HepG2 (cell line): ENCODE measurements around the gene TNC. TPM values are rescaled to one million over a fixed set of nuclear protein-coding genes. Genes with fewer than 3 reads are reported as not detected.

Experiments used
- ATAC-seq: fragments of 200-7000 bp; cut with Tn5 transposase; 3 replicates; pipeline ENCODE4 v1.9.1; 2020; ENCODE audit warnings: mild to moderate bottlenecking, moderate library complexity
- BruUV-seq: library from RNA; stranded (reverse); fragments of 400-500 nt; replicated peaks from 2 replicates; lab custom pipeline; 2021; lab: Mats Ljungman, UMichigan
- CTCF ChIA-PET: fragments of 300-600 bp; formaldehyde crosslinking; extraction: SDS; loops from one replicate; lab custom pipeline; 2021; ENCODE audit warnings: low total read pairs, inconsistent platforms, low intra/inter-chr PET ratio; lab: Yijun Ruan, JAX
- POLR2A ChIA-PET: fragments of 350-600 bp; sonication (Branson Sonifier 250); formaldehyde crosslinking; loops from one replicate; lab custom pipeline; 2020; ENCODE audit warnings: antibody characterized with exemption, inconsistent platforms; lab: Yijun Ruan, JAX
- DNase-seq: peaks from one replicate; pipeline ENCODE4 v3.0.0-alpha.2; 2015; ENCODE audit warnings: low spot score
- FAIRE-seq: peaks from 3 replicates; lab custom pipeline; 2011; peaks lifted over from hg19 to GRCh38; lab: Jason Lieb, UNC
- H2AFZ ChIP-seq: one replicate; pipeline ENCODE4 v1.6.1; 2011; ENCODE audit warnings: low read length, inconsistent platforms
- H3K27ac ChIP-seq: fragments of 300-600 bp; 3 replicates; pipeline ENCODE4 v1.8.0; 2011; ENCODE audit warnings: mixed run types, mild to moderate bottlenecking, mixed read lengths, low read length, inconsistent platforms; ENCODE audit not compliant: insufficient read depth; ENCODE audit errors: extremely low read length
- H3K27me3 ChIP-seq, 2 experiments: fragments of 200-600 bp in 1 of 2; 2 replicates in 1 of 2; 3 replicates in 1 of 2; pipeline versions ENCODE4 v1.6.0 to v1.8.0; 2011; ENCODE audit warnings: low read length in 2 of 2, mild to moderate bottlenecking in 2 of 2, moderate library complexity in 2 of 2, inconsistent platforms in 1 of 2; ENCODE audit not compliant: insufficient read depth in 2 of 2, control insufficient read depth in 1 of 2
- H3K36me3 ChIP-seq, 2 experiments: fragments of 200-600 bp in 1 of 2; replicated peaks in 1 of 2; 2 replicates in 1 of 2; 3 replicates in 1 of 2; pipeline versions ENCODE4 v1.5.1 to v1.8.0; 2011; ENCODE audit warnings: low read length in 2 of 2, inconsistent platforms in 1 of 2; ENCODE audit not compliant: insufficient read depth in 2 of 2, control insufficient read depth in 1 of 2
- H3K4me1 ChIP-seq: 2 replicates; pipeline ENCODE4 v1.5.1; 2012; ENCODE audit warnings: low read length, inconsistent platforms; ENCODE audit not compliant: insufficient read depth
- H3K4me2 ChIP-seq: 2 replicates; pipeline ENCODE4 v1.6.0; 2011; ENCODE audit warnings: low read depth, low read length, inconsistent platforms
- H3K4me3 ChIP-seq, 3 experiments: fragments of 200-600 bp in 1 of 3; sonication (generic), shearing (Covaris generic) in 1 of 3; replicated peaks in 1 of 3; 2 replicates each; pipeline ENCODE4 v1.5.1; 2011 to 2016; ENCODE audit warnings: low read length in 3 of 3, inconsistent platforms in 2 of 3, low read depth in 2 of 3, mild to moderate bottlenecking in 2 of 3, control low read depth in 1 of 3, mixed read lengths in 1 of 3; ENCODE audit not compliant: insufficient read depth in 1 of 3
- H3K79me2 ChIP-seq: one replicate; pipeline ENCODE4 v1.6.1; 2011; ENCODE audit warnings: low read length, inconsistent platforms; ENCODE audit not compliant: insufficient read depth
- H3K9ac ChIP-seq: 2 replicates; pipeline ENCODE4 v1.6.0; 2011; ENCODE audit warnings: mild to moderate bottlenecking, low read depth, low read length, inconsistent platforms; ENCODE audit not compliant: insufficient read depth
- H3K9me3 ChIP-seq: 2 replicates; pipeline ENCODE4 v1.5.1; 2012; ENCODE audit warnings: mild to moderate bottlenecking, low read length
- H4K20me1 ChIP-seq: 2 replicates; pipeline ENCODE4 v1.6.0; 2011; ENCODE audit warnings: inconsistent platforms, mild to moderate bottlenecking, low read length, moderate library complexity; ENCODE audit not compliant: insufficient read depth
- ADNP ChIP-seq: sonication (generic); formaldehyde crosslinking; IDR thresholded peaks from 2 replicates; pipeline ENCODE4 v1.4.0; 2020; ENCODE audit warnings: missing genetic modification reagents
- ARID2 ChIP-seq: sonication (generic); formaldehyde crosslinking; IDR thresholded peaks from 2 replicates; pipeline ENCODE4 v1.8.1; 2022; ENCODE audit warnings: mild to moderate bottlenecking, missing genetic modification reagents, borderline replicate concordance
- HDAC2 ChIP-seq: sonication (generic); formaldehyde crosslinking; IDR thresholded peaks from 2 replicates; pipeline ENCODE4 v1.4.0; 2020; ENCODE audit warnings: missing genetic modification reagents
- MAF1 ChIP-seq: sonication (generic); formaldehyde crosslinking; IDR thresholded peaks from 2 replicates; pipeline ENCODE4 v1.5.0; 2020; ENCODE audit warnings: missing genetic modification reagents, borderline replicate concordance
- NFIC ChIP-seq: IDR thresholded peaks from 2 replicates; pipeline ENCODE4 v1.6.1; 2012; ENCODE audit warnings: mild to moderate bottlenecking, low read length, inconsistent platforms
- NONO ChIP-seq, 2 experiments: fragments of 450-650 bp in 1 of 2; sonication (generic) in 1 of 2; formaldehyde crosslinking in 1 of 2; IDR thresholded peaks in 1 of 2; conservative IDR thresholded peaks in 1 of 2; 2 replicates each; pipeline versions ENCODE4 v1.6.1 to v1.8.0; 2017 to 2022; ENCODE audit warnings: mild to moderate bottlenecking in 1 of 2, missing genetic modification reagents in 1 of 2, moderate library complexity in 1 of 2
- NR1H2 ChIP-seq: sonication (generic); formaldehyde crosslinking; IDR thresholded peaks from 2 replicates; pipeline ENCODE4 v1.8.1; 2022; ENCODE audit warnings: low read depth, missing genetic modification reagents, borderline replicate concordance
- SSRP1 ChIP-seq: IDR thresholded peaks from 2 replicates; pipeline ENCODE4 v1.6.1; 2016; ENCODE audit warnings: control low read depth
- ZNF24 ChIP-seq: fragments of 450-650 bp; IDR thresholded peaks from 2 replicates; pipeline ENCODE4 v1.6.1; 2017; ENCODE audit warnings: antibody characterized with exemption, mild to moderate bottlenecking
- ZNF552 ChIP-seq: sonication (generic); formaldehyde crosslinking; IDR thresholded peaks from 2 replicates; pipeline ENCODE4 v1.9.0; 2022; ENCODE audit warnings: missing genetic modification reagents, mild to moderate bottlenecking, borderline replicate concordance
- ZNF589 ChIP-seq: sonication (generic); formaldehyde crosslinking; conservative IDR thresholded peaks from 2 replicates; pipeline ENCODE4 v1.8.0; 2022; ENCODE audit warnings: mild to moderate bottlenecking, moderate library complexity, missing genetic modification reagents
- ZNF616 ChIP-seq: sonication (generic); formaldehyde crosslinking; IDR thresholded peaks from 2 replicates; pipeline ENCODE4 v1.5.0; 2020; ENCODE audit warnings: low read depth, mild to moderate bottlenecking, missing genetic modification reagents
- ZNF766 ChIP-seq: sonication (generic); formaldehyde crosslinking; IDR thresholded peaks from 2 replicates; pipeline ENCODE4 v1.5.0; 2020; ENCODE audit warnings: missing genetic modification reagents, borderline replicate concordance
- ZSCAN9 ChIP-seq: IDR thresholded peaks from 2 replicates; pipeline ENCODE4 v1.6.1; 2016; ENCODE audit warnings: borderline replicate concordance
- WGBS: methylation state at CpG from one replicate; pipeline ENCODE4 v1.1.6; 2017; ENCODE audit warnings: low lambda C conversion rate; 5-methylcytosine and 5-hydroxymethylcytosine counted together
- in situ Hi-C: cut with HindIII; loops from 2 replicates; pipeline ENCODE4 v1.10.0; 2017; ENCODE audit warnings: low pct_unique_long_range_greater_than_20kb; ENCODE audit not compliant: extremely low pct_ligation_motif_present
- intact Hi-C: fragments of 100-400 bp; cut with micrococcal nuclease; formaldehyde crosslinking; loops from one replicate; pipeline ENCODE4 v1.10.0; 2022; ENCODE audit not compliant: unreplicated experiment
- polyA plus RNA-seq, 8 experiments: library from polyadenylated mRNA; depleted of rRNA in 3 of 8; stranded (reverse) in 7 of 8; unstranded in 1 of 8; fragments of >200 nt; fragmentation: Illumina TruSeq in 4 of 8; extraction: Trizol in 4 of 8; gene quantifications; 2 replicates each; pipeline versions ENCODE4 v1.2.1 to v1.2.3, GENCODE V29; 2011 to 2016; ENCODE audit warnings: low read depth in 4 of 8, missing spikeins in 1 of 8, mixed read lengths in 1 of 8; ENCODE audit not compliant: insufficient read depth in 1 of 8
- total RNA-seq, 5 experiments: library from RNA; depleted of rRNA; stranded (reverse); fragments of >200 nt; fragmentation: Illumina TruSeq; extraction: Trizol; gene quantifications; 2 replicates each; pipeline ENCODE4 v1.2.3, GENCODE V29; 2016; ENCODE audit warnings: low read depth in 1 of 5
- TF ChIP-seq, protein P1 (sequence below): sonication (generic); formaldehyde crosslinking; IDR thresholded peaks from 2 replicates; pipeline ENCODE4 v1.4.0; 2020; ENCODE audit warnings: mild to moderate bottlenecking, missing genetic modification reagents
- TF ChIP-seq, protein P2 (sequence below): sonication (generic); formaldehyde crosslinking; IDR thresholded peaks from 2 replicates; pipeline ENCODE4 v1.4.0; 2020; ENCODE audit warnings: missing genetic modification reagents, borderline replicate concordance

The TNC gene
- total and polyA plus RNA-seq, 2 of the 13 experiments (the other 11 are each of a cell fraction or from before 2014, with no cell fraction given), result not detected

DNA sequence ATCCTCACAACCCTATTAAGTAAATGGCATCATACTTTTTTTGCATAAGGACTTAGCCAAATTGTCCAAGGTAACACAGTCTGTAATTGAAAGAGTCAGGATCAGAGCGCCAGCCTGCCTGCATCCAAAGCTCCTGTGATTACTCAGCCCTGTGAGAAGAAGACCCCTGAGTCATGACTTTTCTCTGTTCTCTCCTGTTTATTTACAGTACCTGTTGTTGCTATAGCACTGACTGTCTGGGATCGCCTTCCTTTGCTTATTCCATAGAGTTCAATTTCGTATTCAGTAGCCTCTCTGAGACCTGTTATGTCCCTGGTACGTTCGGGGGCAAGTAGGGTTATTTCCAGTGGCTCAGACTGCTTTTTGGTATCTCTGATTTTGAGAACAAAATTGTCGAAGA is 71.8 kb downstream of the TNC start:
- in situ Hi-C loops (no loop called here), intact Hi-C loops (no loop called here)
- ATAC-seq (no peak), DNase-seq (no peak), FAIRE-seq (no peak)
- Histone ChIP-seq H2AFZ (no peak overlapping the region), H3K4me3 (no peak overlapping the region), H3K9ac (no peak overlapping the region), H3K27me3 (peaks cover 0 to 13% of the 10 kb centered on the region in 2 experiments; a peak in 2 of 5 replicates), H3K4me2 (no peak overlapping the region), H3K27ac (no peak overlapping the region), H3K36me3 (no peaks in the 10 kb centered on the region), H3K9me3 (no peaks in the 10 kb centered on the region), H3K4me1 (no peaks in the 10 kb centered on the region), H4K20me1 (no peaks in the 10 kb centered on the region), H3K79me2 (no peaks in the 10 kb centered on the region)
- WGBS, result 32% methylated on average over 6 of the region's 6 CpGs
- BruUV-seq, result no TSS peak
- CTCF ChIA-PET, result no interaction called here
- POLR2A ChIA-PET, result no interaction called here
- TF ChIP-seq ARID2 (no peak), ZSCAN9 (CRISPR knock-in tag) (no peak), ZNF589 (CRISPR knock-in tag) (no peak), NONO (IDR thresholded peaks at IDR 0.05) (no peak), NONO (CRISPR knock-in tag; conservative IDR thresholded peaks at IDR 0.05) (no peak), ZNF552 (CRISPR knock-in tag) (no peak), NFIC (no peak), HDAC2 (CRISPR knock-in tag) (no peak), ZNF766 (CRISPR knock-in tag) (no peak), MAF1 (CRISPR knock-in tag) (no peak), SSRP1 (CRISPR knock-in tag) (no peak), NR1H2 (no peak), ZNF616 (no peak), ZNF24 (no peak), ADNP (CRISPR knock-in tag) (no peak)
- TF ChIP-seq, protein P1, sequence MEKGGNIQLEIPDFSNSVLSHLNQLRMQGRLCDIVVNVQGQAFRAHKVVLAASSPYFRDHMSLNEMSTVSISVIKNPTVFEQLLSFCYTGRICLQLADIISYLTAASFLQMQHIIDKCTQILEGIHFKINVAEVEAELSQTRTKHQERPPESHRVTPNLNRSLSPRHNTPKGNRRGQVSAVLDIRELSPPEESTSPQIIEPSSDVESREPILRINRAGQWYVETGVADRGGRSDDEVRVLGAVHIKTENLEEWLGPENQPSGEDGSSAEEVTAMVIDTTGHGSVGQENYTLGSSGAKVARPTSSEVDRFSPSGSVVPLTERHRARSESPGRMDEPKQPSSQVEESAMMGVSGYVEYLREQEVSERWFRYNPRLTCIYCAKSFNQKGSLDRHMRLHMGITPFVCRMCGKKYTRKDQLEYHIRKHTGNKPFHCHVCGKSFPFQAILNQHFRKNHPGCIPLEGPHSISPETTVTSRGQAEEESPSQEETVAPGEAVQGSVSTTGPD (CRISPR knock-in tag), result no peak
- TF ChIP-seq, protein P2, sequence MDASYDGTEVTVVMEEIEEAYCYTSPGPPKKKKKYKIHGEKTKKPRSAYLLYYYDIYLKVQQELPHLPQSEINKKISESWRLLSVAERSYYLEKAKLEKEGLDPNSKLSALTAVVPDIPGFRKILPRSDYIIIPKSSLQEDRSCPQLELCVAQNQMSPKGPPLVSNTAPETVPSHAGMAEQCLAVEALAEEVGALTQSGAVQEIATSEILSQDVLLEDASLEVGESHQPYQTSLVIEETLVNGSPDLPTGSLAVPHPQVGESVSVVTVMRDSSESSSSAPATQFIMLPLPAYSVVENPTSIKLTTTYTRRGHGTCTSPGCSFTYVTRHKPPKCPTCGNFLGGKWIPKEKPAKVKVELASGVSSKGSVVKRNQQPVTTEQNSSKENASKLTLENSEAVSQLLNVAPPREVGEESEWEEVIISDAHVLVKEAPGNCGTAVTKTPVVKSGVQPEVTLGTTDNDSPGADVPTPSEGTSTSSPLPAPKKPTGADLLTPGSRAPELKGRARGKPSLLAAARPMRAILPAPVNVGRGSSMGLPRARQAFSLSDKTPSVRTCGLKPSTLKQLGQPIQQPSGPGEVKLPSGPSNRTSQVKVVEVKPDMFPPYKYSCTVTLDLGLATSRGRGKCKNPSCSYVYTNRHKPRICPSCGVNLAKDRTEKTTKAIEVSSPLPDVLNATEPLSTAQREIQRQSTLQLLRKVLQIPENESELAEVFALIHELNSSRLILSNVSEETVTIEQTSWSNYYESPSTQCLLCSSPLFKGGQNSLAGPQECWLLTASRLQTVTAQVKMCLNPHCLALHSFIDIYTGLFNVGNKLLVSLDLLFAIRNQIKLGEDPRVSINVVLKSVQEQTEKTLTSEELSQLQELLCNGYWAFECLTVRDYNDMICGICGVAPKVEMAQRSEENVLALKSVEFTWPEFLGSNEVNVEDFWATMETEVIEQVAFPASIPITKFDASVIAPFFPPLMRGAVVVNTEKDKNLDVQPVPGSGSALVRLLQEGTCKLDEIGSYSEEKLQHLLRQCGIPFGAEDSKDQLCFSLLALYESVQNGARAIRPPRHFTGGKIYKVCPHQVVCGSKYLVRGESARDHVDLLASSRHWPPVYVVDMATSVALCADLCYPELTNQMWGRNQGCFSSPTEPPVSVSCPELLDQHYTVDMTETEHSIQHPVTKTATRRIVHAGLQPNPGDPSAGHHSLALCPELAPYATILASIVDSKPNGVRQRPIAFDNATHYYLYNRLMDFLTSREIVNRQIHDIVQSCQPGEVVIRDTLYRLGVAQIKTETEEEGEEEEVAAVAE (CRISPR knock-in tag), result no peak
